Measurements from ENCODE around the gene TMEM125.

Gene TMEM125

DNA sequence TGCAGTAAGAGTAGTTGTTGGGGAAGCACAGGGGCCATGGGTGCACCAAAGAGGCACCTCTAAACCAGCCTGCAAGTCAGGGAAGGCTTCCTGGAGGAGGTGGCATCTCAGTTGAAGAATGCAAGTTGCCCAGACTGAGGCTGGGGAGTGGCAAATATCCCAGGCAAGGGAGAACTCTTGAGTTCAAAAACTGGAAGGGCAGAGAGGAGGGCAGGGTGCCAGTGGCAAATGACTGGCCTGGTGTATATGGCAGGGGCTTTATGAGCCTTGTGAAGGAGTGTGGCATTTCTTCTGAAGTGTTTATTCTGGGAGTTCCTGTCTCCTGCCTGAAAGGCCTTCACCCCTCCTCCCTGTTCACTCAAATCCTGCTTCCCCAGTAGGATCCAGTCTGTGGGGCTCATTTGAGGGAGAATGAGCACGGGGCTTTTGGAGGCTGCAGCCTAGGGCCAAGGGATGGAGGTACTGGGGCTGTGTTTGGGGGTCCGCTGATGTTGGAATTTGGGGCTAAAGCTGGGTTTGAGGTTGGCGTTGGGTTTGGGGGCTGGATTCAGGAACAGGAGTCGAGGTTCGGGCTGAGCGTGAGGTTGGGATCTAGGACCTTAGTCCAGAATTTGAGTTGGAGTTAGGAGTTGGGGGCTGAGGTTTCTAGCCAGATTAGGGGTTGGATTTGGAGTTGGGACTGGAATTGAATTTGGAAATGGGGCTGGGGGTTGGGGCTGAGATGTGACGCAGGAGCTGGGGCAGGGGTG is at the start of gene TMEM125:
Gene TMEM125, plus strand, starts transcription at position 357 of the 749 bp plus-strand sequence. CDS start 2,740 bp downstream, outside the sequence.
- FAIRE-seq = no peak

DNA sequence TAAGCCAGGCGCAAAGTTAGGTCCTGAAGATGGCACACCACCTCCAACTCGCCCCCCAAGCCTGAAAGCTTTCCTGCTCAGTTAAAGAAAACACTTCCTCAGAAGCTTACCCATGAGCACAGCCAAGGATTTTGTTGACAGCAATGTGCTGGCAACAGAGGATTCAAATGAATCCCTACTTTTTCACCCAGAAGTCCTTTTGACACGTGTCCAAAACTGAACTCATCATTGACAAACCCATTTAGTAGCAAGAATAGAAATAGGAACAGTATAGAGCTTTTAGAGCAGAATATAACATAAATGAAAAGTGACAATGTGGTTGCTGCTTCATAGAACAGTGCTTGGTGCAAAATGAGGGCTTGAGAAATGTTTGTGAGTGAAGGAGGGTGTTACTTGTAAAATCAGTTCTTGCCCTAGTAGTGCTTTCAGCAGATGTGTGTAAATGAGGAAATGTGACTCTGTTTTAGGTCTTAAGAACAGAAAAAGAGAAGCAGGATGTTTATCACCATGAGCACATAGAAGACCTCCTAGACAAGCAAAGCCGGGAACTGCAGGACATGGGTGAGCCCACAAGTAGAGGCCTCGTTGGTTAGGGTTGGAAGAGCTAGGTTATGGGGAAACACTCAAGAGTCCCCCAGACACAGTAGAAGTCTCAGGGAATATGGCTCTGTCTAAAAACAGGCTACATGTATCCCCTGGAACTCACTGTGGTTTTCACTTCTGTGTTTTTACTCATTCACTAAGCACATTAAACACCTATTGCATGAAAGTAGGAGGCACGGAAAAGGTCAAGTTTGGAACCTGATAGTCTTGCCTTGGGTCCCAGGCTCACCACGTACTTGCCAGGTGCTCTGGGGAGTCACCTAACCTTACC is 48.6 kb upstream of the TMEM125 start:
- FAIRE-seq = no peak

DNA sequence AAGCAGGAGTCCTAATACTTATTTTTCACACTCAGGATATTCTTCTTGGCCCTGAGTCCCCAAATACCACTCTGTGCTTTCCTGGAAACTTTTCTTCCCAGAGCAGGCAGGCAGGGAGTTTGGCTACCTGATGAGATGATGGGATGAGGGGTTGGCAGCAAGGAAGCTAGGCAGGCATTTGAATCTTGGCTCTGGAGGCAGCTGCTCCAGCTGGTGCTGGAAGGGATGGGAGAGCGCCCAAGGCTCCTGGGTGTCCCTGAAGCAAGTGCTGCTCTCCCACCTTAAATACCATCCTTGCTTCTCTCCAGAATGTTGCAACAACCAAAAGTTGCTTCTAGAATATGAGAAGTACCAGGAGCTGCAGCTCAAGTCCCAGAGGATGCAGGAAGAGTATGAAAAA is 48.0 kb upstream of the TMEM125 start:
- FAIRE-seq = no peak

DNA sequence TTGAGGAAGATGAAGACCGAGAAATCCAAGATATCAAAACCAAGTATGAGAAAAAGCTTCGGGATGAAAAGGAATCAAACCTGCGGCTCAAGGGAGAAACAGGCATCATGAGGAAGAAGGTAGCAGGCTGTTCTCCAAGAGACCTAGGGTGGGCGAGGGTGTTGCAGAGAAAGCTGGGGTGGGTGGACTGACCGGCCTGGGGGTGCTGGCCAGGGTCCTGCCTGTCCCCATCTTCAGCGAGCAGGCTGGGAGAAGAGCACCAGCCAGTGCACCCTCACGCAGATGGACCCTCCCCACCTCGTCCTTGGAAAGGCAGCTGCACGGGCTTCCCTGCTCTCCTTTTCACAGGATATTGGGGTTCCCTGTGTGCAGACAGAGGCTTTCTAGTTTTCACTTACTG is 46.9 kb upstream of the TMEM125 start:
- FAIRE-seq = no peak

DNA sequence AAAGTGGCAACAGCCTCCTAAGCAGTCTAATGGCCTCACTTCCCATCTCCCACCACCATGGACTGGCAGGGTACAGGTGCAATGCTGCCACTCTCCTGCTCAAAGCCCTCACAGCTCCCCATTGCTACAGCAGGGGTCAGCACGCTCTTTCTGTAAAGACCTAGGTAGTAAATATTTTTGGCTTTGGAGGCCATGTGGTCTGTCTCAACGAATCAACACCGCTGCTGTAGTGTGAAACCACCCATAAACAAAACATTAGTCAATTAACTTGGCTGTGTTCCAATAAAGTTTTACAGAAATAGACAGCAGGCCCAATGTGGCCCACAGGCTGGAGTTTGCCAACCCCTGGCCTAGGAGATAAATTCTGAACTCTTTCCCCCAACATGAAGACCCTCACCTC is 44.6 kb upstream of the TMEM125 start:
- FAIRE-seq = no peak

DNA sequence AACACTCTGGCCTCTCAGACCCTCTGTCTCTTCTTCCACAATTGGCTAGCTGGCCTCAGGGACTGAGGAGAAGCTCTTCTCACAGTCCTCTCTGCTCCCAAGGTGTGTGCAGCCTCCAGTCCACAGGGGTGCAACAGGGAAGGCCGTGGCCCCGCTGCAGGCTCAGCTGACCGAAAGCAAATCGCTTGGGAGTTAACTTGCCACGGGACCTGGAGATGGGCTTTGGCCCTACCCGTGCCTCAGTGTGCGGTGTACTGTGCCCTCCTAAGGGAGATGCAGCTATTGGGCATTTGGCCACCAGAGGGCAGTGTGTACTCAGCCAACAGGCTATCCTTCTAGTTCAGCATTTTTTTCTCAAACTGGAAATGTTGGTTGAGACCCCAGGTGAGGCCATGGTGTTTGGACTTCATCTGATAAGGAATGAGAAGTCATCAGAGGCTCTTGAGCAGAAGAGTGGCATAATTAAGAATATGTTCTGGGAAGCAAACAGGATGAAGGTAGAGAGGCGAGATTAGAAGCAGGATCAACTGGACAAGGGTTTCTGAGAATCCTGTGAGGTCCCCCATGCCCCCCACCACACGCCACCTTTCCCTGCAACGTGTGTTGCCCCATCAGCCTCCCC is 42.5 kb upstream of the TMEM125 start:
- peak; percentile 30 for FAIRE-seq

DNA sequence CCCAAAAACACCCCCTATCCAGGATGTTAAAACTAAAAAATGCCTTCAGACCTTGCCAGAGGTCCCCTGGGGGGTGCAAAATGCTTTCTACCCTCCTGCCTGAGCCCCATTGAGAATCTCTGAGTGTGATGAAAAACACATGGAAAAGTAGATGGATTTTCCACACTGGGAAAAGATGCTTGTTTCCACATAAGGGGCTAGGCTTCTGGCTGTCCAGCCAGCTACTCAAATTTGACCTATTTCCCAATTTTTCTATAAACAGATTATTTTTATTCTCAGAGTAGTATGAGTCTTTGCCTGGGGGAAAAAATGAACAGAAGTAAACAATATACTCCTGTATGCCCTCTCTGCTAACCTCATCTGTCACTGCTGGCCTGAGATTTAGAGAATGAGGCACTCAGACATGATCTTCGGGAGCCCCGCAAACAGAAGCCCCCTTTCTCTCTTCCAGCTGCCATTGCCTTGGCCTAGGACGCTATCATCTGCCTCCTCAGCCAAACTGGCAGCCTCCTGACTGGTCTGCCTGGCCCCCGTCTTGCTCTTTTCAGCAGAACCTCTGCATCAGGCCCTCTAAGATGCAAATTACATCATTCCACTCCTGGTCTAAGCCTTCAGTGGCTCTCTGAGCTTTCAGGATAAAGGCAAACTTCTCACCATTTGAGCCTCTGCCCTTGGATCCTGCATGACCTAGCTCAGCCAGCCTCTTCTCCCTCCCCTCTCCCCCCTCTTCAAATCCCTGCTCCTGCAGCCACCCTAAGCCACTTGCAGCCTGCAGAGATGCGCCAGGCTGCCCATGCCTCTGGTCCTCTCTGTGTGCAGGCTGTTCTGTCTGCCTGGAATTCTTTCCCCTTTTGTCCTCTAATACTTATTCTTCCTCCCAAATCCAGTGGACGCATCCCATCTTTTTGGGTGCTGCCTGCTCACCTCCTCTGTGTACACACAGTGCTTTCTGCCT is 39.7 kb upstream of the TMEM125 start:
- FAIRE-seq = no peak

DNA sequence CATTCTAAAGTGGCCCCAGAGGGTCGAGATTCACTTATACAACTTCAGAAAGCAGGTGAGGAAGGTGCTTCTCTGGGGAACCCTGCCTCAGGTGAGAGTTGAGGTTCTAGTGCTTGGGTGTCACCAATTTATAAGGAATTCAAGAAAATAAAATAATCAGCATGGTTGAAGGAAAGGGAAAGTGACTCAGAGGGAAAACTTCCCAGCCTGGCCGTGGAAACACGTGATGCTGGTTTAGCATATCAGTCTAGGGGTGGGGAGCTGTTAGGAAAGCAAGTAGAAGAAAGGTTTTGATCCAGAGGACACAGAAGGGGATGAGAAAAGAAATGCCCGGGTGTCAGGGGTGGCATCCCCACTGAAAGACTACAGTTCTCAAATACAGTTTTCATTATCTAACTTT is 37.7 kb upstream of the TMEM125 start:
- no peak for FAIRE-seq

DNA sequence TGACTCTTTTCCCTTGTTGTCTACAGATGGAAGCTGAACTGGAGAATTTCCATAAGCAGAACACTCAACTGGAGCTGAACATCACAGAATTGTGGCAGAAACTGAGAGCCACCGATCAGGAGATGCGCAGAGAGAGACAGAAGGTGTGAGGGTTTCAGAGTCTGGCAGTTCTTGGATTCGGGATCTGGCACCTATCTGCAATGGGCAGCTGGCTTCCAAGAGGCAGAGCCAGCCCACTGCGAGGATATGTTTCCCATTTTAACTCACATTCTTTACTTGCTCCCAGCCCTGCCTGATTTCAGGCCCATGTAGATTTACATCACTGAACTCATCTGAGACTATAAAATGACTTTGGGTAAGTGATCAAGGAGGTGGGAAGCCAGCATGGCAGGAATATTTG is 37.3 kb upstream of the TMEM125 start:
- FAIRE-seq = no peak

DNA sequence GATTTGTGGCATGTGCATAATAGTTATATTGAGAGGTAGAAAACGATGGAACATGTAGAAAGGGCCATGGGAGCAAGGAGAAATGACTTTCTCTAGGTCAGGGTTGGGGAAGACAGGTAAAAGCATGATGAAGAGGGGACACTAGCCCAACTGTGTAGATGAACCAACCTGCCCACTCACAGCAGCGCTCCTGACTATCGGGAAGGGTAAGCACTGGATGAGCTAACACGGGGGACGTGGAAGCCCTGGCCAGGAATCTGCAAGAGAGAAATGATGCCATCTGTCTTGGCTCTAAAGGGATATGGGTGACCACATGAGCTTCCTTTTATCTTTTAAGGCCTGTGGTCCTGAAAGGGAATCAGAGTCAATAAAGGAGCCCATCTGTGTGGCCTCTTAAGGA is 36.2 kb upstream of the TMEM125 start:
- no peak for FAIRE-seq

DNA sequence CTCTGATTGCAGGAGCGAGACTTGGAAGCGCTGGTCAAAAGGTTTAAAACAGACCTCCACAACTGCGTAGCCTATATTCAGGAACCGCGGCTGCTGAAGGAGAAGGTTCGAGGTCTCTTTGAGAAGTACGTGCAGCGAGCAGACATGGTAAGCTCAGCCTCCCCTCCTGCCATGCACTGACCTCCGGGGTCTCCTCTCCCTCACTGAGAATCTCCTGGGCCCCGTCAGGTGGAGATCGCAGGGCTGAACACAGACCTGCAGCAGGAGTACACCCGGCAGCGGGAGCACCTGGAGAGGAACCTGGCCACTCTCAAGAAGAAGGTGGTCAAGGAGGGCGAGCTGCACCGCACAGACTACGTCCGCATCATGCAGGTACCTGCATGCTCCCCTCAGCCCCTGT is 35.5 kb upstream of the TMEM125 start:
- FAIRE-seq = no peak

DNA sequence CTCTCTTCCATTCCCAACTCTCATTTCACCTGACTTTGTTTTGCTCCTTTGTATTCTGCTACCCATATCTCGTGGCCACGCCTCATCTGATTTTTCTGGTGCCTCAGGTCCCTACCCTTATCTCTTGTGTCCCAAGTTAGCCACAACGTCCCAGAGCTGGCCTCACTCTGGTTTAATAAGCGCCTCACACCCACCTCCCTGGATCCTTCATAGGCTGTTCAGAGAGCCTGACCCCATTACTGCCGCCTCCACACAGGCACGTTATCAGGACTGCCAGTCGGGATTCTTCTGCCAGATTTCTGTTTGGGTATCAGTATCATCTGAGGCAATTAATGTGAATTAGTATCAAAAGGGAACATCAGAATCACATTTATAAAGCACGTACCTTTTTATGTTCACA is 34.7 kb upstream of the TMEM125 start:
- FAIRE-seq = no peak

DNA sequence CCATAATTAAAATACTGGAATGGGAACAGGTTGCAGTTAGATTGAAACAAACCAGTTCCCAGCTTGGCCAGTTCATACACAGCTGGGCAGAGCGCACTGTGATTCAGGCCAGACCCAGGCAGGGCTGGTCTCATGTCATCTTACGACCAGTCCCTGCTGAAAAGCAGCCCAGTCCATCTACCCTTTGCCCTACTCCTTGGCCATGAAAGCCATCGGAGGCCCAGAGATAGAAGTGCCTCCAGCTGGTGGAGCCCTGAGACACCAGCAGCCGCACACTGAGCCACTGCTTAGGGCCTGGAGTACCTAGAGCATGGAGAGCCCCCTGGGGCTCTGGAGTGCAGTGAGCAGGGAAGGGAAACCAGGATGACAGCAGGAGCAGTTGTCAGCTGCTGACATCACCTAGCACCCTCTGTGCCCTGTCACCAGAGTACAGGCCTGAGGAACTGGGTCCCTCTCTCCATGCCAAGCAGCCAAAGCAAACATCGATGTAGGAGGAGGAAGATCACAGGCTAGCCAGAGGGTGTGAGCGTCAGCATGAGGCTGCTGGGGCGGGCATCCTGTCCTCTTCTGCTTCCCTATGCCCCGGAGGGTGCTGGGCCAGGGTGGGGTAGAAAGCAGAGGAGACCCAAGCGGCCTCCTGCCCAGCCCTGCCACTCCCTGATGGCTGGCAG is 34.2 kb upstream of the TMEM125 start:
- FAIRE-seq = no peak

DNA sequence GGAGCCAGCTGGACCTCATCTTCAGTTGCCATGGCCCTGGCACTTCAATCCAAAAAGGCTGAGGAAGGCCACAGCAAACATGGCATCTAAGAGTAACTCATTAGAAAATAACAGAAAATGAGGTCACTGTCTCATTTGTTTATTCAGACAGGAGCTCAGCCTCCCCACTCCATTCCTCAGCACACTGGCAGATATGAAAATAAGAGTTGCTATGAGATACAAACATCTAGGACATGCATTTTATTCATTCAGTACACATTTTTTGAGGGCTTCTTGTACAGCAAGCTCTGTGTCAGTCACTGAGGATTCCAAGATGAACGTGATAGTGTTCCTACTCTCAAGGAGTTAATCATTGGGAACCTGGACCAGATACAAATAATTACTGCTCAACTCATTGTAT is 32.7 kb upstream of the TMEM125 start:
- FAIRE-seq = no peak

DNA sequence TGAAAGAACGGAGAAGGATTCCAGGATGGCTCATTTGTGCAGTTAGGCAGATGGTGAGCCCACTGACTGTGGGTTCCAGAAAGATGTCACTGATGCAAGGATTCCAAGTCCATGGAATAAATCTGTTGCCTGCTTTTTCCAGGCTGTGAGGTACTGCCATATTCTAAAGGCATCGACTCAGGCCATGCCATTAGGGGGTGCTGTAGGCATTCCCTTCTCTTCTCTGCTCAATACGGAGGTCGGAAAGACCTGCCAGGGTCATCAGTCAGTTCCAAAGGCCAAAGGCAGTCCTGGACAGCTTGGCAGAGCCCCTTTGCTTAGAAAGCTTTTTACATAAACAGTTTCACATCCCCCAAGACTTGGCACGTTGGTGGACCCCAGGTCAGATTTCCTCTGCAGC is 31.7 kb upstream of the TMEM125 start:
- FAIRE-seq = no peak

DNA sequence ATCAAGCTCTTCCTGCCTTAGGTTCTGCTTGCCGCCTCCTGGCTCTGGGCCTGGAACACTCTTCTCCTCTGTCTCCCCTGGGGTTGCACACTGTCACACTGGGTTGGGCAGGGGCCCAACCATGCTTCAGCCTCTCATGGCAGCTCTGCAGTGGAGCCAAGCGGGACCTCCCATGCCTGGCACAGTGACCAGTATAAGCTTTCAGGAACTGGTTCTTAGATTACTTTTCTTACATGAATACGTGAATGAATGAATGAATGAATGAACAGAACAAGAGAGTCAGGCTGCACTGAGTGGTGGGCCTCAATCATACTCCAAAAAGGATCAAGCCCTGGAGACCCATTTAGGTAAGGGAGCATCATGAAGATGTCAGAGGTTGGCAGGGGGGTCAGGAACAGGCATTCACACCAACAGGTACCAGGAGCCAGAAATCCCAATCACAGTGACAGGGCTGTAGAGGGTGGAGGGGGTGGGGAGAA is 30.8 kb upstream of the TMEM125 start:
- FAIRE-seq = no peak

DNA sequence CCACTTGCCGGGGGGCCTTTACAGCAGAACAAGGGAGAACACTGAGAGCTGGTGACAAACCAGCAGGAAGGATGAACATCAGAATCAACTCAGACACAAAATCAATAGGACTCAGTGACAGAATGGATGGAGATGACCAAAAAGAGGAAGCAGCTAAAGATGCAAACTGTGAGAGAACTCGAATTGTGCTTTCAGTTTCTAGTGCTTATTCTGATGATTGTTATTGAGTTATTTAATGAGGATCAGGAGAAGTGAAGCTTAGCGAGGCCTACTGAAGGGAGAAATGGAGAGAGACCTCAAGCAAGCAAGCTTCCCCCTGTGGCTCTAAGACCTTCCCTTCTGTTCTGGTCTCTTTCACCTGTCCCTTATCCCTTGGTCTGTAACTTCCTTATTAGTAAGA is 30.3 kb upstream of the TMEM125 start:
- FAIRE-seq = no peak

DNA sequence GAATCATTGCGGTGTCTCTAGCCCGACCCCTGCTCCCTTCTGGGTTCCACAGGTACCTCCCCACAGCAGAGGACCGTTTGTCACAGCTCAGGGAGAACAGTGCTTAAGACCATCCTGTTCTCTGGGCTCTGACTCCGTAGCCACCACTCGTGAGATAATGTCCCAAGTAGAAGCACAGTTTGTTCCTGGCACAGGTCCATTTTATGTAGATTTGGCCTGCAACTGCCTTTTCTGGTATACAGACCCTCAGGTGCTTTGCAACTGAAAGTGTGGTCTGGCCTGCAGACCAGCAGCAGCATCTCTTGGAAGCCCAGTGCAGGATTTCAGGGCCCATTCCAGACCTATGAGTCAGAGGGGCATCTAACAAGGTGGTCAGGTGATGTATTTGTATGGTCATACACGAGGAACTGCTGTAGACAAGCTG is 28.4 kb upstream of the TMEM125 start:
- no peak for FAIRE-seq

DNA sequence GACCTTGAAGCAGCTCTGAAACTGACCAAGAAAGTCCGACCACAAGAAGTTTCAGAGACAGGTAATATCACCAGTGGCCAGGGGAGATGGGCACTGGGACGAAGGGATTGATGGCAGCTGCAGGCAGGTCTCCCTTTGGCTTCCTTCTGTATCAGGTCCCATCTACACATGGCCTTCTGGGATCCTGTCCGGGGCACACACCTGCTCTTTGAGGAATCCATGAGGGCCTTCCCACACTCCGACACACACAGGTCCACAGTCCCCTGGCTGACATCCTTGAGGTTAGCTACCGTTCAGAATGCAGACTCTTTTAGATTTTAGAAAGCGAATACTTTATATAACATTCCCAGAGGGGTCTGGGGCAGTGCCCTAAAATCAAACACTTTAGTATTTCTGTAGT is 26.5 kb upstream of the TMEM125 start:
- no peak for FAIRE-seq

DNA sequence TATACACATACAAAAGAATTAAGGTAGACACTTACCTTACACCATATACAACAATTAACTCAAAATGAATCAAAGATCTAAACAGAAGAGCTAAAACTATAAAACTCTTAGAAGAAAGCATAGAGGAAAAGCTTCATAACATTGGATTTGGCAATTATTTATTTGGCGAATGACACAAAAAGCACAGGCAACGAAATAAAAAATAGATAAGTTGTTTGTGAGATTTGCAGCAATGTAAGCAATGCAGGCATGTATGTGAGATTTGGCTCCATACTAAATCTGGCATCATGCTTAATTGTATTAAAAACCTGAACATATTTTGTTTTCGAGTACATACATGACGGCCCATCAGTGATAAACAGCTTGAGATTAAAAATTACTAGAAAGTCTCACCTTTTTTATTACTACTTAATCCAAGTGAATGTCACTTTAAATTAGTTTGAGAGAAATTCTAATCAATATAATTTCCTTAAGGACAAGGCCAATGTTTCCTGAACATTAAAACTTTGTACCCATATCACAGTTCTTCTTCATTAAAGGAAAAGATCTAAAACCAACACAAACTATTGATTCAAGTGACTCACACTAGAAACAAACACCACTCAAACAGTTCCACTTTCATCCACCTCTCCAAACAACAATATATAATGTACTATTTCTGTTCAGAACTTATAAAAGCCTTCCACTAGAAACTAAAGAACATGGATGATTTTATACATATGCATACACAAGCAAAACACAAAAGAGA is 23.1 kb upstream of the TMEM125 start:
- no peak for FAIRE-seq

Measured in islet of Langerhans (tissue), 1 donor.